HL-60 (cell line): ENCODE data around the gene CREBBP.

Experiments used
- DNase-seq, 2 experiments: peaks; one replicate each; pipeline ENCODE4 v3.0.0-alpha.2; 2010 to 2020; ENCODE audit warnings: low read depth in 1 of 2, low spot score in 1 of 2
- H3K27ac ChIP-seq: fragments of 250-450 bp; sonication (Bioruptor Pico); replicated peaks from 2 replicates; pipeline ENCODE4 v1.5.1; 2020; ENCODE audit warnings: mild to moderate bottlenecking, moderate library complexity
- H3K27me3 ChIP-seq: fragments of 250-450 bp; sonication (Bioruptor Pico); 2 replicates; pipeline ENCODE4 v1.5.1; 2021; ENCODE audit warnings: mild to moderate bottlenecking, moderate library complexity; ENCODE audit not compliant: insufficient read depth, poor library complexity, severe bottlenecking
- H3K4me3 ChIP-seq: replicated peaks from 2 replicates; pipeline ENCODE4 v1.5.1; 2011; ENCODE audit warnings: mild to moderate bottlenecking, control low read depth, low read length; ENCODE audit not compliant: insufficient read depth
- GABPA ChIP-seq: IDR thresholded peaks from 2 replicates; pipeline ENCODE4 v1.6.1; 2012; ENCODE audit warnings: low read depth
- POLR2AphosphoS5 ChIP-seq: IDR thresholded peaks from 2 replicates; pipeline ENCODE4 v1.6.1; 2012; ENCODE audit warnings: low read depth
- SPI1 ChIP-seq: IDR thresholded peaks from 2 replicates; pipeline ENCODE4 v1.6.1; 2012; ENCODE audit warnings: low read depth, mild to moderate bottlenecking, borderline replicate concordance
- TF ChIP-seq, protein P1 (sequence below): IDR thresholded peaks from 2 replicates; pipeline ENCODE4 v1.6.1; 2012; ENCODE audit warnings: low read depth; ENCODE audit not compliant: insufficient replicate concordance
- TF ChIP-seq, protein P2 (sequence below): IDR thresholded peaks from one replicate; pipeline ENCODE4 v1.5.1; 2011; ENCODE audit warnings: low read length, control low read depth, inconsistent platforms; ENCODE audit not compliant: insufficient read depth

CREBBP gene

GRCh38 chr16:3810198-3810664, 70.3 kb downstream of the CREBBP start:
- TF ChIP-seq SPI1 (no peak), POLR2AphosphoS5 (no peak), GABPA (no peak)
- TF ChIP-seq, protein P1, sequence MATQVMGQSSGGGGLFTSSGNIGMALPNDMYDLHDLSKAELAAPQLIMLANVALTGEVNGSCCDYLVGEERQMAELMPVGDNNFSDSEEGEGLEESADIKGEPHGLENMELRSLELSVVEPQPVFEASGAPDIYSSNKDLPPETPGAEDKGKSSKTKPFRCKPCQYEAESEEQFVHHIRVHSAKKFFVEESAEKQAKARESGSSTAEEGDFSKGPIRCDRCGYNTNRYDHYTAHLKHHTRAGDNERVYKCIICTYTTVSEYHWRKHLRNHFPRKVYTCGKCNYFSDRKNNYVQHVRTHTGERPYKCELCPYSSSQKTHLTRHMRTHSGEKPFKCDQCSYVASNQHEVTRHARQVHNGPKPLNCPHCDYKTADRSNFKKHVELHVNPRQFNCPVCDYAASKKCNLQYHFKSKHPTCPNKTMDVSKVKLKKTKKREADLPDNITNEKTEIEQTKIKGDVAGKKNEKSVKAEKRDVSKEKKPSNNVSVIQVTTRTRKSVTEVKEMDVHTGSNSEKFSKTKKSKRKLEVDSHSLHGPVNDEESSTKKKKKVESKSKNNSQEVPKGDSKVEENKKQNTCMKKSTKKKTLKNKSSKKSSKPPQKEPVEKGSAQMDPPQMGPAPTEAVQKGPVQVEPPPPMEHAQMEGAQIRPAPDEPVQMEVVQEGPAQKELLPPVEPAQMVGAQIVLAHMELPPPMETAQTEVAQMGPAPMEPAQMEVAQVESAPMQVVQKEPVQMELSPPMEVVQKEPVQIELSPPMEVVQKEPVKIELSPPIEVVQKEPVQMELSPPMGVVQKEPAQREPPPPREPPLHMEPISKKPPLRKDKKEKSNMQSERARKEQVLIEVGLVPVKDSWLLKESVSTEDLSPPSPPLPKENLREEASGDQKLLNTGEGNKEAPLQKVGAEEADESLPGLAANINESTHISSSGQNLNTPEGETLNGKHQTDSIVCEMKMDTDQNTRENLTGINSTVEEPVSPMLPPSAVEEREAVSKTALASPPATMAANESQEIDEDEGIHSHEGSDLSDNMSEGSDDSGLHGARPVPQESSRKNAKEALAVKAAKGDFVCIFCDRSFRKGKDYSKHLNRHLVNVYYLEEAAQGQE, result no peak
- TF ChIP-seq, protein P2, sequence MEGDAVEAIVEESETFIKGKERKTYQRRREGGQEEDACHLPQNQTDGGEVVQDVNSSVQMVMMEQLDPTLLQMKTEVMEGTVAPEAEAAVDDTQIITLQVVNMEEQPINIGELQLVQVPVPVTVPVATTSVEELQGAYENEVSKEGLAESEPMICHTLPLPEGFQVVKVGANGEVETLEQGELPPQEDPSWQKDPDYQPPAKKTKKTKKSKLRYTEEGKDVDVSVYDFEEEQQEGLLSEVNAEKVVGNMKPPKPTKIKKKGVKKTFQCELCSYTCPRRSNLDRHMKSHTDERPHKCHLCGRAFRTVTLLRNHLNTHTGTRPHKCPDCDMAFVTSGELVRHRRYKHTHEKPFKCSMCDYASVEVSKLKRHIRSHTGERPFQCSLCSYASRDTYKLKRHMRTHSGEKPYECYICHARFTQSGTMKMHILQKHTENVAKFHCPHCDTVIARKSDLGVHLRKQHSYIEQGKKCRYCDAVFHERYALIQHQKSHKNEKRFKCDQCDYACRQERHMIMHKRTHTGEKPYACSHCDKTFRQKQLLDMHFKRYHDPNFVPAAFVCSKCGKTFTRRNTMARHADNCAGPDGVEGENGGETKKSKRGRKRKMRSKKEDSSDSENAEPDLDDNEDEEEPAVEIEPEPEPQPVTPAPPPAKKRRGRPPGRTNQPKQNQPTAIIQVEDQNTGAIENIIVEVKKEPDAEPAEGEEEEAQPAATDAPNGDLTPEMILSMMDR, result no peak
- H3K27ac ChIP-seq, result no peak overlapping the region

DNA sequence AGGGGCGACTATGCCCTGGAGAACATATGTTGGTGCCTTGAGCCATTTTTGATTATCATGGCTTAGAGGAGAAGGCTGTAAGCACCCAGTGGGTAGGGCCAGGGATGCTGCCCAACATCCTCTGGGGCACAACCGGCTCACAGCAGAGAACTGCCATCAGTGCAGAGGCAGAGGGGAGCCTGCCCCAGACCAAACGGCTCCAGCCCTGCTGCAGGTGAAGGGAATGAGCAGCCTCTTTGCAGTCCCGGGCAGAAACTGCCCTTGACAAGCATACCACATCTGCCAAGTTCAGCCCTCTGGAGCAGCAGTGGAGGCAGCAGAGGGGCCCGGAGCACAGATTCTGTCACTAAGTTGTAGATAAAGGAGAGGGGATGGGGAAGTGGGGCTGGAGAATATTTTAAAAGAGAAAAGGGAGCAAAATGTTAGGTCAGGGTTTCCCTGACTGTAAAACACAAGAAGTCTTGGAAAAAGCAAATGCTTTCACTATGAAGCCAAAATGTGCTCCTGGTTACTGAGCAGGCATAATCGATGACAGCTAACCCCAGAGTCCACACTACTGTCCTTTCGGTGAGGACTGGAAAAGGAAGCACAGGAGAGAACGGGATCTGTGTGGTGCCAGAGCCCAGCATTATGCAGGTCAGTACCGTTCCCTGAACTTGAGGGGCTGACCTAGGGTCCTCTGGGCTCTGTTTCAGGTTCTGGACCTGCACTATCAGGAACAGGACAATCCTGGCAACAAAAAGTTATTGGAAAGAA, 72.0 kb downstream of the CREBBP start:
- TF ChIP-seq, protein P1, result no peak
- no peak for TF ChIP-seq SPI1
- no peak for TF ChIP-seq GABPA
- TF ChIP-seq, protein P2, result no peak
- TF ChIP-seq POLR2AphosphoS5, result no peak
- DNase-seq, result no peak
- no peak overlapping the region for H3K4me3 ChIP-seq
- H3K27ac ChIP-seq, result no peak overlapping the region
- no peaks in the 10 kb centered on the region for H3K27me3 ChIP-seq

More at GRCh38 chr16:3810198-3810664, 70.3 kb downstream of the CREBBP start:
- Histone ChIP-seq H3K27me3 (no peaks in the 10 kb centered on the region), H3K4me3 (no peak overlapping the region)
- no peak for DNase-seq

GRCh38 chr16:3807425-3808123, 72.9 kb downstream of the CREBBP start:
- no peak overlapping the region for H3K27ac ChIP-seq

More at GRCh38 chr16:3807425-3808123, 72.9 kb downstream of the CREBBP start:
- TF ChIP-seq, protein P1, result no peak
- TF ChIP-seq POLR2AphosphoS5 (no peak), SPI1 (no peak), GABPA (no peak)
- TF ChIP-seq, protein P2, result no peak
- Histone ChIP-seq H3K4me3 (no peak overlapping the region), H3K27me3 (no peaks in the 10 kb centered on the region)
- DNase-seq, result no peak
